Coronary artery (tissue), 2 donors: Measurements from ENCODE around the gene PROSER3.

Experiments used
- DNase-seq: peaks from one replicate; pipeline ENCODE4 v3.0.0-alpha.2; 2017; ENCODE audit warnings: low spot score
- H3K27ac ChIP-seq, 2 donors: fragments of 200-600 bp; sonication (generic); one replicate each; pipeline ENCODE4 v1.5.1; 2016 to 2019
- H3K4me3 ChIP-seq: fragments of 200-600 bp; sonication (generic); 2 replicates; pipeline ENCODE4 v1.5.1; 2016; ENCODE audit warnings: mild to moderate bottlenecking, moderate library complexity
- CTCF ChIP-seq: fragments of 200-600 bp; sonication (generic); IDR thresholded peaks from one replicate; pipeline ENCODE4 v1.5.1; 2019; ENCODE audit warnings: antibody characterized with exemption

Gene PROSER3

GRCh38 chr19:35713904-35714495 lies 44.0 kb upstream of the PROSER3 start:
- DNase-seq = no peak
- Histone ChIP-seq H3K27ac (no peak overlapping the region), H3K4me3 (no peak overlapping the region)
- TF ChIP-seq CTCF = no peak

- Histone ChIP-seq H3K27ac (no peak overlapping the region), H3K4me3 (no peak overlapping the region)
- no peak for TF ChIP-seq CTCF
- DNase-seq = no peak
Measured at GRCh38 chr19:35714601-35715354, 43.2 kb upstream of the PROSER3 start.

GRCh38 chr19:35715355-35715809 lies 42.6 kb upstream of the PROSER3 start:
- H3K4me3 ChIP-seq = peak overlapping the region; percentile 88
- peak overlapping the region in 1 of 2 donors; percentile 96 for H3K27ac ChIP-seq
- no peak for TF ChIP-seq CTCF
- peak; percentile 72 for DNase-seq

GRCh38 chr19:35715981-35716800 lies 41.8 kb upstream of the PROSER3 start:
- no peak for TF ChIP-seq CTCF
- peak overlapping the region; percentile 75 to 96 for H3K27ac ChIP-seq
- H3K4me3 ChIP-seq = peak overlapping the region; percentile 88
- peak; percentile 80 for DNase-seq

GRCh38 chr19:35716801-35717664 lies 40.9 kb upstream of the PROSER3 start:
- peak; percentile 96 for TF ChIP-seq CTCF
- Histone ChIP-seq H3K27ac (peak overlapping the region; percentile 75 to 96), H3K4me3 (peak overlapping the region; percentile 88)
- peak; percentile 90 for DNase-seq

- TF ChIP-seq CTCF = no peak
- DNase-seq = peak; percentile 96
- Histone ChIP-seq H3K4me3 (peak within 1 kb of the TSS; percentile 88), H3K27ac (peak within 1 kb of the TSS; percentile 85 to 96)
Measured at GRCh38 chr19:35717665-35718344, 40.2 kb upstream of the PROSER3 start, which contains the start of gene KMT2B. KMT2B (plus strand) TSS chr19:35718003; CDS start chr19:35718019, 16 bp downstream.
